K562 (cell line): ENCODE data around the gene FBXW8. TPM values are rescaled to one million over a fixed set of nuclear protein-coding genes. Genes with fewer than 3 reads are reported as not detected.

Source experiments
- ARNT ChIP-seq, 2 experiments: fragments of 450-650 bp; IDR thresholded peaks; 2 replicates each; pipeline ENCODE4 v1.6.1; 2016; ENCODE audit warnings: mild to moderate bottlenecking in 1 of 2
- BCOR ChIP-seq: fragments of 450-650 bp; IDR thresholded peaks from 2 replicates; pipeline ENCODE4 v1.6.1; 2016
- C11orf30 ChIP-seq: fragments of 450-650 bp; IDR thresholded peaks from 2 replicates; pipeline ENCODE4 v1.6.1; 2016; ENCODE audit warnings: low read depth, mild to moderate bottlenecking
- CBFA2T3 ChIP-seq: fragments of 450-650 bp; IDR thresholded peaks from 2 replicates; pipeline ENCODE4 v1.6.1; 2017
- CREB1 ChIP-seq, 2 experiments: sonication (generic) in 1 of 2; formaldehyde crosslinking in 1 of 2; IDR thresholded peaks; 2 replicates each; pipeline versions ENCODE4 v1.6.1 to v1.8.0; 2012 to 2022; ENCODE audit warnings: inconsistent platforms in 1 of 2, mild to moderate bottlenecking in 1 of 2, missing genetic modification reagents in 1 of 2, moderate library complexity in 1 of 2
- EWSR1 ChIP-seq: fragments of 450-650 bp; IDR thresholded peaks from 2 replicates; pipeline ENCODE4 v1.6.1; 2018; ENCODE audit warnings: borderline replicate concordance, mild to moderate bottlenecking, low read depth, moderate library complexity; ENCODE audit not compliant: partially characterized antibody
- HLTF ChIP-seq: fragments of 450-650 bp; IDR thresholded peaks from 2 replicates; pipeline ENCODE4 v1.6.1; 2016
- L3MBTL2 ChIP-seq: fragments of 450-650 bp; IDR thresholded peaks from 2 replicates; pipeline ENCODE4 v1.6.1; 2016; ENCODE audit warnings: mild to moderate bottlenecking, moderate library complexity
- MAZ ChIP-seq, 2 experiments: fragments of 450-650 bp in 1 of 2; sonication (generic) in 1 of 2; formaldehyde crosslinking; IDR thresholded peaks in 1 of 2; conservative IDR thresholded peaks in 1 of 2; 2 replicates each; pipeline versions ENCODE4 v1.4.0 to v1.5.0; 2020; ENCODE audit warnings: mild to moderate bottlenecking in 1 of 2, missing genetic modification reagents in 1 of 2
- MTA2 ChIP-seq: fragments of 450-650 bp; IDR thresholded peaks from 2 replicates; pipeline ENCODE4 v1.6.1; 2016; ENCODE audit warnings: low read depth
- SMARCA4 ChIP-seq: fragments of 450-650 bp; IDR thresholded peaks from 2 replicates; pipeline ENCODE4 v1.6.1; 2016
- SMARCC2 ChIP-seq: fragments of 450-650 bp; IDR thresholded peaks from 2 replicates; pipeline ENCODE4 v1.6.1; 2017; ENCODE audit warnings: antibody characterized with exemption, moderate library complexity, mild to moderate bottlenecking, low read depth
- XRCC5 ChIP-seq: fragments of 200-400 bp; formaldehyde crosslinking; IDR thresholded peaks from 2 replicates; pipeline ENCODE4 v1.6.1; 2017; ENCODE audit warnings: low read depth, mild to moderate bottlenecking, low read length
- YY1 ChIP-seq, 3 experiments: IDR thresholded peaks; 2 replicates each; pipeline ENCODE4 v1.6.1; 2011; ENCODE audit warnings: low read length in 2 of 3, mild to moderate bottlenecking in 2 of 3, moderate library complexity in 2 of 3, borderline replicate concordance in 1 of 3, control low read depth in 1 of 3, low read depth in 1 of 3; ENCODE audit not compliant: insufficient read depth in 3 of 3, insufficient replicate concordance in 2 of 3, control insufficient read depth in 1 of 3, insufficient read length in 1 of 3; ENCODE audit errors: extremely low read depth in 1 of 3
- ZNF197 ChIP-seq: fragments of 200-800 bp; sonication (Bioruptor generic); IDR thresholded peaks from 2 replicates; pipeline ENCODE4 v1.6.1; 2016; ENCODE audit warnings: low read depth, missing genetic modification characterization, missing compliant biosample characterization
- ZNF589 ChIP-seq: fragments of 200-800 bp; sonication (Bioruptor generic); IDR thresholded peaks from 2 replicates; pipeline ENCODE4 v1.6.1; 2016; ENCODE audit warnings: low read depth, missing genetic modification characterization, missing compliant biosample characterization
- polyA plus RNA-seq, 8 experiments: library from polyadenylated mRNA; depleted of rRNA in 4 of 8; stranded (reverse) in 5 of 8; unstranded in 3 of 8; fragments of >200 nt; fragmentation: Nextera tagmentation in 2 of 8; fragmentation: Illumina TruSeq in 1 of 8; extraction: Ambion mirVana in 2 of 8; extraction: Trizol in 1 of 8; gene quantifications; 2 replicates each; pipeline versions ENCODE4 v1.2.1 to v1.2.3, GENCODE V29; 2011 to 2014; ENCODE audit warnings: inconsistent platforms in 1 of 8, missing spikeins in 1 of 8
- total RNA-seq, 7 experiments: library from RNA; depleted of rRNA in 6 of 7; stranded (reverse); fragments of >200 nt in 6 of 7; fragmentation: Illumina TruSeq in 2 of 7; extraction: Trizol in 2 of 7; gene quantifications; 2 replicates each; pipeline versions ENCODE4 v1.2.1 to v1.2.3, GENCODE V29; 2011 to 2021; ENCODE audit warnings: low replicate concordance in 1 of 7
- TF ChIP-seq, protein P1 (sequence below): fragments of 450-650 bp; formaldehyde crosslinking; conservative IDR thresholded peaks from 2 replicates; pipeline ENCODE4 v1.4.0; 2022; ENCODE audit warnings: mild to moderate bottlenecking, missing genetic modification characterization
- TF ChIP-seq, protein P2 (sequence below): fragments of 450-650 bp; IDR thresholded peaks from 2 replicates; pipeline ENCODE4 v1.6.1; 2016; ENCODE audit warnings: missing biosample characterization, missing genetic modification characterization
- TF ChIP-seq, protein P3 (sequence below), 3 experiments: fragments of 200-800 bp in 1 of 3; fragments of 250-450 bp in 1 of 3; fragments of 450-650 bp in 1 of 3; sonication (Bioruptor Pico) in 1 of 3; sonication (Bioruptor generic) in 1 of 3; formaldehyde crosslinking in 1 of 3; IDR thresholded peaks; 2 replicates each; pipeline versions ENCODE4 v1.6.1 to v1.8.0; 2016 to 2022; ENCODE audit warnings: mild to moderate bottlenecking in 2 of 3, missing genetic modification characterization in 2 of 3, missing compliant biosample characterization in 1 of 3, moderate library complexity in 1 of 3
- TF ChIP-seq, protein P4 (sequence below), 3 experiments: IDR thresholded peaks in 2 of 3; conservative IDR thresholded peaks in 1 of 3; 2 replicates each; pipeline ENCODE4 v1.5.1; 2011 to 2012; ENCODE audit warnings: low read length in 3 of 3, mild to moderate bottlenecking in 3 of 3, control low read depth in 2 of 3, improper control_type of control experiment in 1 of 3, inconsistent platforms in 1 of 3, low read depth in 1 of 3, mixed read lengths in 1 of 3, moderate library complexity in 1 of 3; ENCODE audit not compliant: insufficient read depth in 2 of 3

FBXW8 gene
- total and polyA plus RNA-seq, 9 of the 15 experiments (the other 6 are each of a cell fraction or from before 2014, with no cell fraction given): 0.58 to 8.3 (median 4.4) TPM

DNA sequence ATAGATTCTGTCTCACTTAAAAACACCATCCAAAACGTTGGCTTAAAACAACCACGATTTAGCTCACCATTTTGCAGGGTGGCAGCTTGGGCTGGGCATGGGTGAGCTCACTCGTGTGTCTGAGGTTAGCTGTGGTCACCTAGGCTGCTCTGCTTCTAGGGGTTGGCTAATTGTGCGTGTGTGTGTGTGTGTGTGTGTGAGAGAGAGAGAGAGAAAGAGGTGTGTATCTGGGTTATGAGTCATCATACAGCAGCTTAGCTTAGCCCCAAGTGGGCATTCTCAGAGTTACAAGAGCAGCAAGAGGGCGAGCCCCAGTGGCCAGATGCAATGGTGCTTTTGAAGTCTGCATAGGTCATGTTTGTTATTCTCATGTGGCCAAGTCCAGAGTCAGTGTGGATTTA lies 6.0 kb downstream of the FBXW8 start (continued):
- TF ChIP-seq SMARCA4: peak; percentile 93
- TF ChIP-seq, protein P1, sequence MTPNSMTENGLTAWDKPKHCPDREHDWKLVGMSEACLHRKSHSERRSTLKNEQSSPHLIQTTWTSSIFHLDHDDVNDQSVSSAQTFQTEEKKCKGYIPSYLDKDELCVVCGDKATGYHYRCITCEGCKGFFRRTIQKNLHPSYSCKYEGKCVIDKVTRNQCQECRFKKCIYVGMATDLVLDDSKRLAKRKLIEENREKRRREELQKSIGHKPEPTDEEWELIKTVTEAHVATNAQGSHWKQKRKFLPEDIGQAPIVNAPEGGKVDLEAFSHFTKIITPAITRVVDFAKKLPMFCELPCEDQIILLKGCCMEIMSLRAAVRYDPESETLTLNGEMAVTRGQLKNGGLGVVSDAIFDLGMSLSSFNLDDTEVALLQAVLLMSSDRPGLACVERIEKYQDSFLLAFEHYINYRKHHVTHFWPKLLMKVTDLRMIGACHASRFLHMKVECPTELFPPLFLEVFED (CRISPR knock-in tag): peak; percentile 95
- peak; percentile 74; the same call in 1 of the 2 replicates for TF ChIP-seq XRCC5
- peak; percentile 53; the same call in 1 of the 2 replicates for TF ChIP-seq MTA2
- TF ChIP-seq L3MBTL2: peak; percentile 28; the same call in 1 of the 2 replicates
- TF ChIP-seq ARNT (IDR thresholded peaks at IDR 0.05): peak; percentile 78 to 88; a peak in 3 of 4 replicates
- TF ChIP-seq BCOR: peak; percentile 47; the same call in 1 of the 2 replicates
- peak; percentile 69 for TF ChIP-seq SMARCC2
- TF ChIP-seq CBFA2T3: peak; percentile 28; the same call in 1 of the 2 replicates
- TF ChIP-seq YY1 (IDR thresholded peaks at IDR 0.05; ENCODE audit: borderline replicate concordance in 1 of 3, control insufficient read depth in 1 of 3, extremely low read depth in 1 of 3, insufficient read depth in 3 of 3, insufficient read length in 1 of 3, insufficient replicate concordance in 2 of 3, low read depth in 1 of 3, low read length in 2 of 3): peak in 1 of 3 experiments; percentile 6
- TF ChIP-seq ZNF589 (CRISPR knock-in tag): peak; percentile 72
- TF ChIP-seq EWSR1: no peak
- 0 out of 2 replicates have a peak, but pooled peaks have one; percentile 27 for TF ChIP-seq CREB1 (IDR thresholded peaks at IDR 0.05)
- TF ChIP-seq CREB1 (CRISPR knock-in tag; IDR thresholded peaks at IDR 0.05): no peak; the same call in 1 of the 2 replicates
- TF ChIP-seq, protein P2, sequence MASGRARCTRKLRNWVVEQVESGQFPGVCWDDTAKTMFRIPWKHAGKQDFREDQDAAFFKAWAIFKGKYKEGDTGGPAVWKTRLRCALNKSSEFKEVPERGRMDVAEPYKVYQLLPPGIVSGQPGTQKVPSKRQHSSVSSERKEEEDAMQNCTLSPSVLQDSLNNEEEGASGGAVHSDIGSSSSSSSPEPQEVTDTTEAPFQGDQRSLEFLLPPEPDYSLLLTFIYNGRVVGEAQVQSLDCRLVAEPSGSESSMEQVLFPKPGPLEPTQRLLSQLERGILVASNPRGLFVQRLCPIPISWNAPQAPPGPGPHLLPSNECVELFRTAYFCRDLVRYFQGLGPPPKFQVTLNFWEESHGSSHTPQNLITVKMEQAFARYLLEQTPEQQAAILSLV (tag): 0 out of 2 replicates have a peak, but pooled peaks have one; percentile 32
- peak in 1 of 2 experiments; percentile 44; a peak in 1 of 4 replicates for TF ChIP-seq MAZ (CRISPR knock-in tag; conservative IDR thresholded peaks at IDR 0.05 in 1 of 2, IDR thresholded peaks at IDR 0.05 in 1 of 2)
- no peak for TF ChIP-seq ZNF197 (CRISPR knock-in tag)
- TF ChIP-seq, protein P3, sequence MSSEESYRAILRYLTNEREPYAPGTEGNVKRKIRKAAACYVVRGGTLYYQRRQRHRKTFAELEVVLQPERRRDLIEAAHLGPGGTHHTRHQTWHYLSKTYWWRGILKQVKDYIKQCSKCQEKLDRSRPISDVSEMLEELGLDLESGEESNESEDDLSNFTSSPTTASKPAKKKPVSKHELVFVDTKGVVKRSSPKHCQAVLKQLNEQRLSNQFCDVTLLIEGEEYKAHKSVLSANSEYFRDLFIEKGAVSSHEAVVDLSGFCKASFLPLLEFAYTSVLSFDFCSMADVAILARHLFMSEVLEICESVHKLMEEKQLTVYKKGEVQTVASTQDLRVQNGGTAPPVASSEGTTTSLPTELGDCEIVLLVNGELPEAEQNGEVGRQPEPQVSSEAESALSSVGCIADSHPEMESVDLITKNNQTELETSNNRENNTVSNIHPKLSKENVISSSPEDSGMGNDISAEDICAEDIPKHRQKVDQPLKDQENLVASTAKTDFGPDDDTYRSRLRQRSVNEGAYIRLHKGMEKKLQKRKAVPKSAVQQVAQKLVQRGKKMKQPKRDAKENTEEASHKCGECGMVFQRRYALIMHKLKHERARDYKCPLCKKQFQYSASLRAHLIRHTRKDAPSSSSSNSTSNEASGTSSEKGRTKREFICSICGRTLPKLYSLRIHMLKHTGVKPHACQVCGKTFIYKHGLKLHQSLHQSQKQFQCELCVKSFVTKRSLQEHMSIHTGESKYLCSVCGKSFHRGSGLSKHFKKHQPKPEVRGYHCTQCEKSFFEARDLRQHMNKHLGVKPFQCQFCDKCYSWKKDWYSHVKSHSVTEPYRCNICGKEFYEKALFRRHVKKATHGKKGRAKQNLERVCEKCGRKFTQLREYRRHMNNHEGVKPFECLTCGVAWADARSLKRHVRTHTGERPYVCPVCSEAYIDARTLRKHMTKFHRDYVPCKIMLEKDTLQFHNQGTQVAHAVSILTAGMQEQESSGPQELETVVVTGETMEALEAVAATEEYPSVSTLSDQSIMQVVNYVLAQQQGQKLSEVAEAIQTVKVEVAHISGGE (CRISPR knock-in tag; IDR thresholded peaks at IDR 0.05): peak in 1 of 3 experiments; percentile 46; a peak in 2 of 6 replicates
- TF ChIP-seq, protein P4, sequence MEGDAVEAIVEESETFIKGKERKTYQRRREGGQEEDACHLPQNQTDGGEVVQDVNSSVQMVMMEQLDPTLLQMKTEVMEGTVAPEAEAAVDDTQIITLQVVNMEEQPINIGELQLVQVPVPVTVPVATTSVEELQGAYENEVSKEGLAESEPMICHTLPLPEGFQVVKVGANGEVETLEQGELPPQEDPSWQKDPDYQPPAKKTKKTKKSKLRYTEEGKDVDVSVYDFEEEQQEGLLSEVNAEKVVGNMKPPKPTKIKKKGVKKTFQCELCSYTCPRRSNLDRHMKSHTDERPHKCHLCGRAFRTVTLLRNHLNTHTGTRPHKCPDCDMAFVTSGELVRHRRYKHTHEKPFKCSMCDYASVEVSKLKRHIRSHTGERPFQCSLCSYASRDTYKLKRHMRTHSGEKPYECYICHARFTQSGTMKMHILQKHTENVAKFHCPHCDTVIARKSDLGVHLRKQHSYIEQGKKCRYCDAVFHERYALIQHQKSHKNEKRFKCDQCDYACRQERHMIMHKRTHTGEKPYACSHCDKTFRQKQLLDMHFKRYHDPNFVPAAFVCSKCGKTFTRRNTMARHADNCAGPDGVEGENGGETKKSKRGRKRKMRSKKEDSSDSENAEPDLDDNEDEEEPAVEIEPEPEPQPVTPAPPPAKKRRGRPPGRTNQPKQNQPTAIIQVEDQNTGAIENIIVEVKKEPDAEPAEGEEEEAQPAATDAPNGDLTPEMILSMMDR (IDR thresholded peaks at IDR 0.05 in 2 of 3, conservative IDR thresholded peaks at IDR 0.05 in 1 of 3; ENCODE audit: insufficient read depth in 2 of 3, low read depth in 1 of 3, low read length in 3 of 3): peak; percentile 56 to 76 (median 62)
- TF ChIP-seq C11orf30: peak; percentile 31; the same call in 1 of the 2 replicates
- peak; percentile 84; the same call in 1 of the 2 replicates for TF ChIP-seq HLTF
